GM19324 (cell line): ENCODE data around the gene SPOCK3.
"Not testable (repeated sequence)": the region's sequence is repeated elsewhere in the genome, so short reads cannot be mapped to it uniquely, and the experiment has no call there.

ENCODE experiments used
- ATAC-seq: cut with Tn5 transposase; IDR thresholded peaks from one replicate; pipeline ENCODE4 v1.9.1; 2021; ENCODE audit warnings: mild to moderate bottlenecking, moderate library complexity; ENCODE audit not compliant: unreplicated experiment, low FRiP score

SPOCK3 gene

DNA sequence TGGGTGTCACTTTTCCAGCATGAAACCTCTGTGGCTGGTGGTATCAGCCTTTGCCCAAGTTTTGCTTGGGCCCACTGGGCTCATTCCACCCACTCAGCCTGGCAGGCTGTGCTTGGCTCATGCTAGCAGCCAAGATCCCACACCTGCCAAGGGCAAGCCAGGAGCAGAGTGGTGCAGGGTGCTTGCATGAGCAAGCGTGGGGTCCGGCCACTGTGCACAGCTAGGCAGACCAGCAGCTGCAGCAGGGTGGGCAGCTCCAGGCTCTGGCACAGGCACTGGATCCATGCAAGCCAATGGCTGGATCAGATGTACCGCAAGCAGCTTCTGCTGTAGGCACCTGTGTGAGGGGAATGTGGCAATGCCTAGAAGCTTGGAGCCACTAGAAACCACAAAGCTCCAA, 253.9 kb downstream of the SPOCK3 start:
- no peak for ATAC-seq

DNA sequence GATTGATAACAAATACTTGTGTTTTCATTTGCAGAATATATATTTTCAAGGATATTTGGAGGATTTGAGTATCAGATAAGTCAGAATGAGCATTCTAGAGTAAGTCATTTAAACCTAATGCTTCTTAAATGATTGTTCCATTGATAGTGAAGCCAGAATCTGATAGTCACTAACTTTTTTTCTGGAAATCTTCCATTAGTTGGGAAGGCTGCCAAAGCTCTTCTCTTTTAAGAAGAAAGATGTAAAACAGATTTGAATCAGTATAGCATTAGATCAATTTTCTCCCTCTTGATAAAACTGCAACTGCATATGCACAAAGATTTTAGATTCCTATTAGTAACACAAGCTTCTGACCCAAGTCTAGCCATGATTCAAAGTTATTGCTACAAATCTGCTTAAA, 256.7 kb downstream of the SPOCK3 start:
- no peak for ATAC-seq

DNA sequence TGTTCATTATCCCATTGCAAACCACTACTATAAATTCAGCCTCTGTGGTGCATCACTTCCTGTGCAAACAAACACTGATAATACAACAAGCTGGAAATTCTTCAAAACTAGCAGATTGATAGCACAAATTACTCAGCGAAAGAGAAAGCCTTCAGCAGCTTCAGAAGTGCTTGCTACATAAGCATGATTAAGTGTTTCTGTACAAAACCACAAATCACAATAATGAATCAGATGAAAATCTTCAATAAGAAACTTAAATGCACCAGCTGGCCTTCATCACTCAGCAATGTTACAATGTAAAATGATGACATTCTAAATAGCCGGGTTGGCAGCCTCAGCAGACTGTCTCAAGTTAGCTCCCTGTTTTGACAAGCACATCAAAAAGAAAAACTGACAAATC, 262.2 kb downstream of the SPOCK3 start:
- no peak for ATAC-seq

DNA sequence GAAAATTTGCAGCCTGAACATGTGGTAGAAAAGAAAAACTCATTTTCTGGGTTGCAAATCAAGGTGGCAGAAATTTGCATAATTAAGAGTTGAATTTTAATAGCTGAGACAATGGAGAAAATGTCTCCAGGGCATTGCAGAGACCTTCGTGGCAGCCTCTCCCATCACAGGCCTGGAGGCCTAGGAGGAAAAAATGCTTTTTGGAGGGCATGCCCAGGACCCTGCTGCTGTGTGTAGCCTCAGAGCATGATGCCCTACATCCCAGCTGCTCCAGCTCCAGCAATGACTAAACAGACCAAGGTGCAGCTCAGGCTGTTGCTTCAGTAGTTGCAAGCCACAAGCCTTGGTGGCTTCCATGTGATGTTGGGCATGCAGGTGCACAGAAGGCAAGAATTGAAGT, 266.1 kb downstream of the SPOCK3 start:
- ATAC-seq = not testable (repeated sequence)

DNA sequence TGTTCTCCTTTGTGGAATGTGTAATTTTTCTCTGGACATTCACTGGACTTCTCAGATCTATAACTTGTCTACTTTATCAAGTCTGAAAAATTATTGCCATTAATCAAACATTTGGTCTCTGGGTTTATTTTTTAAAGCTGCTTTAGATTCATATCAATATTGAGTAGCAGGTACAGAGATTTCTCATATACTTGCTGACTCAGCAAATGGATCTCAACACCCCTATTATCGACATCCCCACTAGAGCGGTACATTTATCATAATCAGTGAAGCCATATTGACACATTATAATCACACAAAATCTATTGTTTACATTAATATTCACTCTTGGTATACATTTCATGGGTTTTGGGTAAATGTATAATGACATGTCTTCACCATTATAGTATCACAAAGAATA, 268.7 kb downstream of the SPOCK3 start:
- ATAC-seq = no peak

DNA sequence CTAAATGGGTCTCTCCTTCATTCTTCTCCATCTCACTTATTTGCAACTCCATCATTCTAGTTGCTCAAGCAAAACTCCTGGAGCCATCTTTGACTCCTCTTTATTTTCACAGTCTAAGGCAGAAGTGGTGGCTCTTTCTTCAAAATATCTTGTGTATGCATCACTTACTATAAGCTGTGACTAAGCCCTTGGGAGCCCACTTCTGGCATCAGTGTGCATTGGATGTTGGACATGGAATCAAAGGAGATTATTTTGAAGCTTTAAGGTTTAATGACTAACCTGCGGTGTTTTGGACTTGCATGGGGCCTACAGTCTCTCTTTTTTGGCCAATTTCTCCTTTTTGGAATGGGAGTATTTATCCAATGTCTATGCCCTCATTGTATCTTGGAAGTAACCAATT, 276.8 kb downstream of the SPOCK3 start:
- no peak for ATAC-seq

DNA sequence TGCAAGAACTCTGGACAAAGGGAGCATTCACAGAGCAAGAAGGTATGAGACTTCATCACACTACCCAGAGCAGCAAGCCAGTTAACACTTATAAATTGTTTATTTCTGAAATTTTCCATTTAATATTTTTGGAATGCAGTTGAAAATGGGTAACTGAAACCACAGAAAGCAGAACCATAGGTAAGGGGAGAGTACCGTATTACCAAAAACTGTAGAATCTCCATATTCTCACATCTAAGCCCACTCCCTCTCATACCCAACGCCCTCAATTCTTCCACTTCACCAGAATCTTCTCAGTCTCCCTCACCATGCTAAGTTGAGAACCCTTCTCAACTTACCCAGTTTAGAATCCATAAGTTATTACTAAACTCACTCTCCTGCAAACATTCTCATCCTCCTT, 277.8 kb downstream of the SPOCK3 start:
- no peak for ATAC-seq

DNA sequence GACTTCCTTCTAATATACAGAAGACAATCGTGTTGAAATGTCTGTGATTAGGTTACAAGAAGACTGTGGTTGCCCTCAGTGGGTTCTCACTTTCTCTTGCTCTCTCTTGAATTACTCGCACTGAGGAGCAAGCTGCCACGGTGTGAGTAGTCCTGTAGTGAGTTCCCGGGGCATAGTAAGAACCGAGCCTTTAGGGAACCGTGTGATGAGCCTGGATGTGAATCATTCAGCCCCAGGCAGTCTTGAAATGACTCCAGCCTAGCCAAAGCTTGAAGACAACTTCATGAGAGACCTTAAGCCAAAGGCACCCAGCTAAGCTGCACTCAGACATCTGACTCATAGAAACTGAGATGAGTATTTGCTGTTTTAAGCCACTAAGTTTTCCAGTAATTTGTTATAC, 292.7 kb downstream of the SPOCK3 start:
- ATAC-seq = no peak

DNA sequence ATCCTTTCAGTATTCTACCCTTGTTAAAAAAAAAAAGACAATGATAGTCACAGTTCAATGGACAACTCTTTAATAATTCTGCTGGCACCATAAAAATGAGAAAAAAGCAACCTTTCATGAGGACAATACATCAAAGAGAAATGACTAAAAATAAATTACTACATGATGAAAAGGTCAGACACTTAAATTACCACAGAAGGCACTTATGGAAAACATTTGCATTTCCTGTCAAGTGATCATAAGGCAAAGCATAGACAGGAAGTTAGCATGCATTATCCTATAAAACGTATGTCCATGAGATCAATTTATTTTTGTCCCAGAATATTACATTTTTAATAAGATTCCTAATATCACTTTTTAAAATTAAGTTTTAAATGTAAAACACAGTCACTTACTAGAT, 303.8 kb downstream of the SPOCK3 start:
- no peak for ATAC-seq

DNA sequence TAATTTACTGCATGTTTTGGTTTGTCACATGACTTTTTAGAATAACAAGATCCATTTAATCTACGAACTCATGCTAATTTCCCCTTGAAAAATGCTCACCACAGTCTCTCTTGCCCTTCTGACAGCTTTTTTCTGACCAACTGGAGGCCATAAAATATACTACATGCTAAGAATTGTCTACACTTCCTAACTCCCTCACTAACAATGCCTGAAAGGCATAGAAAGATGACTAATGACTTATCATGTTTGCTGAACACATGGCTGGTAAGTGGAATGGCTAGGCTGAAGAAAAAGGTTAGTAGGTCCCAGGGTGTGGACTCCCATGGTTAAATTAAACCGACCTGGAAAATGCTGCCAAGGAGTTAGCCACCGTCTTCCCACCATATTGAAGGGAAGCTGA, 309.9 kb downstream of the SPOCK3 start:
- no peak for ATAC-seq

DNA sequence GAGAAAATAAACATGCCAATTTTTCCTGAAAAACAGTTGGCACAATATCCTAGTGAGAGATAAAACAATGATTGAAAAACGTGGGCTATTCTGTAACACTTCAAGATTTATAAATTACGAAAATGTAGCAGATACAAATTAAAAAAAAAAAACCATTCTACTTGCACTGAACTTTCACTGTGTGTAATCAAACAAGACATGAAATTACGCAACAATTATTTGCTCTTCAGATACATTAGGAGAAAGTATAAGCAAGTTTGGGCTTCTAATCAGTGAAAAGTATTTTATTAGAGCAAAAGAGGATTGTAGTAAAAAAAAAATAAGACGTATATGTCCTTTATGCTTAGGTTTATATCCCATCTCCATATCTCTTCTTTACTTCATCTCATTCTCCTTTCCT, 320.4 kb downstream of the SPOCK3 start:
- no peak for ATAC-seq

DNA sequence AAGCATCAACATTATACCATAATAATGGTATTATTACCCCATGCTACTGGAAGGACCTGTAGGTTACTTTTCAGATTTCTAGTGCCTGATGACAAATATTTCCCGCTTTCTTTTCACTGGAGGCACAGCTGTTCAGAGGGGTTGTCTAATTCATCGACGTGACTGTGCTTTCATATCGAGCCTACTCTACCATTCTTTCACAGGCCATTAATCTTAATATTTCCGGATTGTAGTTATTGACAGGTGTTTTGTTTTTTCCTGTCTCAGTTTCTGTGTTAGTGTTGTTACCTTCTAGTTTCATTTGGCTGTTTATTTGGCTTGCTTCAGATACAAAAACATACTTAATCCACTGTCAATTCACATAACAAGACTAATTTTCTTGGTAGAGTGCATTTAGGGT, 330.9 kb downstream of the SPOCK3 start:
- ATAC-seq = no peak

DNA sequence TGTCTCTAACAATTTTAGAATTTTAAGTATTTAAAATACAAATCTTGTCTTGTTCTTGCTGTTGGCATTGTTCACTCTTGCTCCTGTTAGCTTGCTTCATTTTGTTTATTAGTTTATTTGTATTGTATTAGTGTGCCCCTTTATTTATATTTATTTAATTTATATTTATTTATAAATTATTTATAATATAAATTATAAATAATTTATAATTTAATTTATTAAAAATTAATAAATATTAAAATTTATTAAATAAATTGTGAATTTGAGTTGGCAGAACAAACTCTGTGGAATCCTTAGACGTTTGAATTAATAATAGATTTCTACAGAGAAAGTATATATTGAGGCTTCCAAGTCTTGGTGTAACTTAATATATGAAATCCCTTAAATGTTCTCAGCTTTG, 331.4 kb downstream of the SPOCK3 start:
- no peak for ATAC-seq

DNA sequence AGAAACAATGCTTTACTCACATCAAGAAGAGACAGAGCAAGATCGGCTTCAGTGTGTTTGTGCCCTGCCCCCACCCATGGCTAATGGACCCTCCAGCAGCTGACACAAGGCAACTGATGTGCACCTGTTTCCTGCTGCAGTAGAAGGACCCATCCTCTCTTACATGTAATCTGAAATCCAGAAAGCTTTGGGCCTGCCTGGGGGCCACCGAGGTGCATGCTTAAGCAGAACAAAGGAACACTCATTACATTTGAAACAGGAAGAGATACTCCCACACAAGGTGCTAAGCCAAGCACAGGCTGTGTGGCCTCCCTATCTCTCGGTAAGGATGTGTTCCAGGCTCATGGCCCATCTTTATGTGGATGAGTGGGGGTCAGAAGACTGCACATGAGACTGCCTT, 338.0 kb downstream of the SPOCK3 start:
- no peak for ATAC-seq

DNA sequence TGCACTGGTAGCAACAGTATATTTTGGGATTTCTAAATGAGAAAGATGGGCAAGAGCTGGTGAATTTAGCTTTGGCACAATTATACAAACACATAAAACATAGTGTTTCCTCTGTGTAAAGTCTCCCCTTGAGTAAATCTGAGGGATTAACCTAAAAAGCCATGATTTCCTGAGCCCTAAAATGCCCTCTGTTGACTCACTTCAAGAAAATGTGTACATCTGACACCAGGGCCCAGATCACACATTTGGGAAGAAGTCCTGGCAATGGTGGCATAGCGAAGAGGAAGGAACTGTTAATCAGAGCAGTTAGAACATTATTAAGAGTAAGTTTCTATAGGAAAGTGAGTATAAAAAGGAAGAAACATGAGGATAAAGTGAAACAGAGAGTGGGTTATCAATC, 338.5 kb downstream of the SPOCK3 start:
- no peak for ATAC-seq

DNA sequence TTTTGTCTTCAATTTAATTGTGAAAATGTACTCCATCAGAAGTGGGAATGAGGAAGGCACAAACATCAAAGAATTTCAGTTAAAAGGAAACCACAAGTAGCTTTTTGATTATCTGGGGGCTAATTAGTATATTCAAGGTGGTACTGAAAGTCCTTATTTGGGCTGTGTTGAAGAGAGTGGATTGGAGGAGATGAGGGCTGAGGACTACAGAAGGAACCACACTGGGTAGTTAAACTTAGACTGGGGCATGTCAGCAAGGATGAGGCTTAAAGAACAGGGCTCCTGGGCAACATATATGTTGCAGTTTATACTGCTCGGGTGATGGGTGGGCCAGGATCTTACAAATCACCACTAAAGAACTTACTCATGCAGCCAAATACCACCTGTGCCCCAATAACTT, 346.8 kb downstream of the SPOCK3 start:
- ATAC-seq = no peak

DNA sequence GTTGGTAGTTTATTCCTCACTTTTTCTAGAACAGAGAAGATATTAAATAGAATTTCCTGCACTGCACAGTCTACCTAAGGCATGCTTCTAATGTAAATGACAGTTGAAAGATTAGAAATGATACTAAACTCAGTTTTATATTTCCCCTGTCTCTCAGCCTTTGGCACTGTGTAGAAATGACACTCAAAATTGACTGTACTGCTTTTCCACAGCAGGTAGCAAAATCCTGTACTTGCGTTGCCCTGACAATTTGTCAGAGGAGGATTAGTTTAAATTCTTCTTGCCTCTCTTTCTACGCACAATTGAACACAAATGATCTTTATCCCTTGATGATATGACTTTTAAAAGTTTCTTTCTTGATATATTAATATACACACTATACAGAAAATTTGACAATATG, 347.6 kb downstream of the SPOCK3 start:
- ATAC-seq = no peak

DNA sequence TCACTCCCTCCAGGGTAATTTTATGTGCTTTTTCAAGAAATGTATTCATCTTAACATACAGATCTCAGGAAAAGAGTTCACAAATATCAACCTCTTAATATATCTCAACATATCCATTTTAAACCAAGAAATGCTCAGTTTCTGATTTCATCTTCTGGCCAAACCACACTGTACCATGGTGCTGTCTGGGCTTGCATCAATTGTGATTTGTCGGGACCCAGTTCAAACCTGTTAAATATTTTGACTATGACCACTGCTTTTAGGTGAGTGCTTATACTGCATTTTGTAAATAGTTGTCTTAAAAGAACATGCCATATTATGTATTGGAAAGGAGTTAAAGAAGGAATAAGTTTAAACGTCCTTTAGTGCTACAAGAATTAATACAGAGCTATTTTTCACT, 352.1 kb downstream of the SPOCK3 start:
- ATAC-seq = no peak

DNA sequence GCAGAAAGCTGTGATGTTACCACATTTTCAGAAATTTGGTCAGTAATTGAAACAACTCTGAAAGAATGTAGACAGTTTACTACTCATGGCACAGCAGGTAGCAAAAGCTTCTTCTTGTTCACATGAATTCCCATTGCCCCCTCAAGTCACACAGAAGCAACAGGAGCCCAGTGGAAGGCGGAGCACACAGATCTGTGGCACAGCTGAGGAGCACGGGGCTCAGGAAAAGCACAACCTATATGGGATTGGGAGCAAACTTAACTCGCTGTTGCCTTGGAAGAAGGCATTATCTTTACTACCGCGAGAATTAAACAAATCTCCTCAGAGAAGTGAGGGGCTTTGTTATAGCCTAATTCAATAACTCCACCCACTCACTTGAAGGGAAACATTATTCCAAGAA, 358.5 kb downstream of the SPOCK3 start:
- ATAC-seq = no peak

DNA sequence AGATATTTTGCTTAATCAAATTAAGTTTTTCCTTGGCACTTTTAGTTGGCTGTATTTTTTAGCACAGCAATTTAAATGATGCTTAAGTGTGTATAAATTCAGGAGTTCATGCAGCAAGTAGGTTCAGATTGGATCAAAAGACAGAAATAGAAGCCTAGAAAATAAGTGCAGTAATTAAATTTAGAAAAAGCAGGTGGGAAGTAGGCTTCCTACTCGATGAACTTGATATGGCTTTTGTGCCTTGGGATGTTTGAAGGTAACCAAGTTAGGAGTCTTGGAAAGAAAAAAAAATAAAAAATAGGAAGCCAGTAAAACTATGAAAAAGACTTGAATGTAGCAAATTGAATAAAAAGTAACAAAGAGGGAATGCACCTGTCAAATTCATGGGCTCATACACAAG, 372.3 kb downstream of the SPOCK3 start:
- no peak for ATAC-seq

DNA sequence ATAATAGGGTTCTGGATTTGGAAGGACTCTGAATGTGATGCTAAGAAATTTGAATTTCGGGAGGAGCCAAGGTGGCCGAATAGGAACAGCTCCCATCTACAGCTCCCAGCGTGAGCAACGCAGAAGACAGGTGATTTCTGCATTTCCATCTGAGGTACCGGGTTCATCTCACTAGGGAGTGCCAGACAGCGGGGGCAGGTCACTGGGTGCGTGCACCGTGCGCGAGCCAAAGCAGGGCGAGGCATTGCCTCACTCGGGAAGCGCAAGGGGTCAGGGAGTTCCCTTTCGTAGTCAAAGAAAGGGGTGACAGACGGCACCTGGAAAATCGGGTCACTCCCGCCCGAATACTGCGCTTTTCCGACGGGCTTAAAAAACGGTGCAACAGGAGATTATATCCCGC, 383.9 kb downstream of the SPOCK3 start:
- not testable (repeated sequence) for ATAC-seq

DNA sequence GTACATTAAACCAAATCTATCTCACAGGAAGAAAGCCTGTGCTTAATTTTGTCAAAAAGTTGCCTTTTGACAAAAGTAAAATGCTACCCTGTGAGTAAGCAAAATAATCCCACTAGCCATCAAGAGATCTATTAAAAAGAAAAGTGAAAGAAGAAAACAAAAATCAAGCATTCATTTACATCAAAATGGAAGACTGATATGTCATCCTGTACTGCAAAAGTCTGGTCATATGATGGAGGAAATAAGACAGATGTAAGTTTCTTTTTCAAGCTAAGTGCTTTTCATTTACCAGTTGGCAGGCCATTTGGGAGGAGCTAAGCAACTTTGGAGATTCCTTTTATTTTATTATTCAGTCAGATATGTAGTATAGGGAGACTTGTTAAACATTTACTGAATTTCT, 387.4 kb downstream of the SPOCK3 start:
- no peak for ATAC-seq

DNA sequence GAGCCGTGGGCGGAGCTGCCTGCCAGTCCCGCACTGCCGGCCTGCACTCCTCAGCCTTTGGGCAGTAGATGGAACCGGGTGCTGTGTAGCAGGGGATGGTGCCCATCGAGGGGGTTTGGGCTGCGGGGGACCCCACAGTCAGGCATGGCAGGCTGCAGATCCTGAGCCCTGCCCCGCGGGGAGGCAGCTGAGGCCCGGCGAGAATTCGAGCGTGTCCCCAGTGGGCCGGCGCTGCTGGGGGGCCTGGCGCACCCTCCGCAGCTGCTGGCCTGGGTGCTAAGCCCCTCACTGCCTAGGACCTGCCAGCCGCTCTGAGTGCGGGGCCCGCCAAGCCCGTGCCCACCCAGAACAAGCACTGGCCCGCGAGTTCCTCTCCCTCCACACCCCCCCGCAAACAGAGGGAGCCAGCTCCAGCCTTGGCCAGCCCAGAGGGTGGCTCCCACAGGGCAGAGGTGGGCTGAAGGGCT, 391.5 kb downstream of the SPOCK3 start:
- no peak for ATAC-seq
